ENCODE results near the gene DNAJB1. TPM values are rescaled to one million over a fixed set of nuclear protein-coding genes. Genes with fewer than 3 reads are reported as not detected.

The DNAJB1 gene
- total RNA-seq, 1 experiment from 2014 or later: 149 TPM

DNA sequence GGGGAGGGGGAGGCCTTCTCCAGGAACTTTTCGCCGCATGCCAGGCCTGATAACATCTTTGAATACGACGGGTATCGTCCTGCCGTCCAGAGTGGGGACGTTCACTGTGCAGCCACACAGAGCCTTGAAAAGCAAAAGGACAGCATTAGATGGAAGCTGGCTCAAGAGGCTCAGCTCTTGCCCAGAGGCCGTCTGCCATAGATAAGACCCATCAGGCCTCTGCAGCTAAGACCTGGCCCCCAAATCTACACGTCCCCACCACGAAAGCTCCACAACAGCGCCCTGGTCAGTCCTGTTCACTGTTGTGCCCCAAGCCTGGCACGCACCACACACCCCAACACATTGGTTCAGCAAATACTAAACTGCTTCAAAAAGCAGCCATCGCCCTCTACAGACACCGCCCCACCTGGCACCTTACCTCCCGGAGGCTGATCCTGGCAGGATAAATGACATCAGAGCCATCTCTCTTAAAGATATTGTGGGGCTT is 2.1 kb downstream of the DNAJB1 start:
- Histone ChIP-seq H3K27ac (ENCODE audit: low read length) (peak overlapping the region; percentile 81), H3K4me3 (ENCODE audit: low read depth in 2 of 2, low read length in 2 of 2) (peak overlapping the region; percentile 86 to 97), H3K9me3 (ENCODE audit: control insufficient read depth, insufficient read depth, low read depth, low read length) (no peaks in the 10 kb centered on the region), H3K4me1 (ENCODE audit: control insufficient read depth, insufficient read depth, low read length) (peaks cover 40% of the 10 kb centered on the region), H3K36me3 (ENCODE audit: control insufficient read depth, insufficient read depth, low read length) (peaks cover 10% of the 10 kb centered on the region), H3K27me3 (ENCODE audit: control insufficient read depth, insufficient read depth, low read length) (no peaks in the 10 kb centered on the region)
- no peak for ATAC-seq
- intact Hi-C loops (cut with micrococcal nuclease; ENCODE audit: unreplicated experiment): no loop called here
- TF ChIP-seq, protein P1, sequence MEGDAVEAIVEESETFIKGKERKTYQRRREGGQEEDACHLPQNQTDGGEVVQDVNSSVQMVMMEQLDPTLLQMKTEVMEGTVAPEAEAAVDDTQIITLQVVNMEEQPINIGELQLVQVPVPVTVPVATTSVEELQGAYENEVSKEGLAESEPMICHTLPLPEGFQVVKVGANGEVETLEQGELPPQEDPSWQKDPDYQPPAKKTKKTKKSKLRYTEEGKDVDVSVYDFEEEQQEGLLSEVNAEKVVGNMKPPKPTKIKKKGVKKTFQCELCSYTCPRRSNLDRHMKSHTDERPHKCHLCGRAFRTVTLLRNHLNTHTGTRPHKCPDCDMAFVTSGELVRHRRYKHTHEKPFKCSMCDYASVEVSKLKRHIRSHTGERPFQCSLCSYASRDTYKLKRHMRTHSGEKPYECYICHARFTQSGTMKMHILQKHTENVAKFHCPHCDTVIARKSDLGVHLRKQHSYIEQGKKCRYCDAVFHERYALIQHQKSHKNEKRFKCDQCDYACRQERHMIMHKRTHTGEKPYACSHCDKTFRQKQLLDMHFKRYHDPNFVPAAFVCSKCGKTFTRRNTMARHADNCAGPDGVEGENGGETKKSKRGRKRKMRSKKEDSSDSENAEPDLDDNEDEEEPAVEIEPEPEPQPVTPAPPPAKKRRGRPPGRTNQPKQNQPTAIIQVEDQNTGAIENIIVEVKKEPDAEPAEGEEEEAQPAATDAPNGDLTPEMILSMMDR (IDR thresholded peaks at IDR 0.05): no peak
- TF ChIP-seq SIN3A (IDR thresholded peaks at IDR 0.05; ENCODE audit: borderline replicate concordance, insufficient read depth, low read depth, low read length) (no peak), POLR2AphosphoS5 (IDR thresholded peaks at IDR 0.05; ENCODE audit: low read depth, low read length) (no peak), TCF7L2 (IDR thresholded peaks at IDR 0.05; ENCODE audit: low read depth, low read length) (no peak)
- TF ChIP-seq, protein P2, sequence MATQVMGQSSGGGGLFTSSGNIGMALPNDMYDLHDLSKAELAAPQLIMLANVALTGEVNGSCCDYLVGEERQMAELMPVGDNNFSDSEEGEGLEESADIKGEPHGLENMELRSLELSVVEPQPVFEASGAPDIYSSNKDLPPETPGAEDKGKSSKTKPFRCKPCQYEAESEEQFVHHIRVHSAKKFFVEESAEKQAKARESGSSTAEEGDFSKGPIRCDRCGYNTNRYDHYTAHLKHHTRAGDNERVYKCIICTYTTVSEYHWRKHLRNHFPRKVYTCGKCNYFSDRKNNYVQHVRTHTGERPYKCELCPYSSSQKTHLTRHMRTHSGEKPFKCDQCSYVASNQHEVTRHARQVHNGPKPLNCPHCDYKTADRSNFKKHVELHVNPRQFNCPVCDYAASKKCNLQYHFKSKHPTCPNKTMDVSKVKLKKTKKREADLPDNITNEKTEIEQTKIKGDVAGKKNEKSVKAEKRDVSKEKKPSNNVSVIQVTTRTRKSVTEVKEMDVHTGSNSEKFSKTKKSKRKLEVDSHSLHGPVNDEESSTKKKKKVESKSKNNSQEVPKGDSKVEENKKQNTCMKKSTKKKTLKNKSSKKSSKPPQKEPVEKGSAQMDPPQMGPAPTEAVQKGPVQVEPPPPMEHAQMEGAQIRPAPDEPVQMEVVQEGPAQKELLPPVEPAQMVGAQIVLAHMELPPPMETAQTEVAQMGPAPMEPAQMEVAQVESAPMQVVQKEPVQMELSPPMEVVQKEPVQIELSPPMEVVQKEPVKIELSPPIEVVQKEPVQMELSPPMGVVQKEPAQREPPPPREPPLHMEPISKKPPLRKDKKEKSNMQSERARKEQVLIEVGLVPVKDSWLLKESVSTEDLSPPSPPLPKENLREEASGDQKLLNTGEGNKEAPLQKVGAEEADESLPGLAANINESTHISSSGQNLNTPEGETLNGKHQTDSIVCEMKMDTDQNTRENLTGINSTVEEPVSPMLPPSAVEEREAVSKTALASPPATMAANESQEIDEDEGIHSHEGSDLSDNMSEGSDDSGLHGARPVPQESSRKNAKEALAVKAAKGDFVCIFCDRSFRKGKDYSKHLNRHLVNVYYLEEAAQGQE (IDR thresholded peaks at IDR 0.05; ENCODE audit: insufficient read depth in 1 of 2, low read depth in 2 of 2, low read length in 1 of 2): no peak
- DNase-seq (ENCODE audit: low read depth, low spot score): no peak
- CTCF ChIA-PET: interaction anchor here (0.6 to 1.4 kb wide), 2 partner anchors 11 to 30 kb away, joined by 4 to 6 read pairs; no protein-coding TSS in a partner anchor
- in situ Hi-C loops (cut with HindIII; ENCODE audit: low pct_unique_long_range_greater_than_20kb, low sequenced_read_pairs): no loop called here
- POLR2A ChIA-PET: interaction anchor here (0.6 kb wide), 2 partner anchors 10 to 75 kb away, joined by 3 to 5 read pairs; no protein-coding TSS in a partner anchor
- no TSS peak for BruUV-seq (replicated peaks)

DNA sequence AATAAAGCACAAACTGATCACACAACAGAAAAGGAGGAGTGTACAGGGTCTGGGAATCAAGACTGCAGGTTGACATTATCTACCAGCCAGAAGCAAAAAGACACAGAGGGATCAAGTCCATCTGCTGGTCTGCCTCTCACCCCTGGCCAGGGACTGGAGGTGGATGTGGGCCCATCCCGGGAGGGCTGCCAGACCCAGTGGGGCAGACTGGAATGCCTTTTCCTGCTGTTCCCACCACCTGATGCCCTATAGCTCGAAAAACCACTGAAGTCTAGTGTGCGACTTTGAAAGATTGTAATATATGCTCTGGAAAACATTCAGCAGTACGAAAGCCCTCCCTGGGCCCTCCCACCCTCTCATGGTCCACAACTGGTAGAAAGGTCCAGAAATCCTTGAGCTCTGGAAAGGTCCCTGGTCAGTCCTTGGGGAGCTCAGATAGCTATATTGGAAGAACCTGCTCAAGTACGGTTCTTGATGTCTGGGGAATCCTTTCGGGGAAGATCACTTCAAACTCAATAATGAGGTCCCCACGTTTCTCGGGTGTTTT is 2.6 kb downstream of the DNAJB1 start:
- H3K4me3 ChIP-seq (ENCODE audit: low read depth in 2 of 2, low read length in 2 of 2): peak overlapping the region; percentile 86 to 97
- H3K4me1 ChIP-seq (ENCODE audit: control insufficient read depth, insufficient read depth, low read length): peaks cover 40% of the 10 kb centered on the region
- ChIA-PET POLR2A (interaction anchor here (0.6 kb wide), 1 partner anchor 9 kb away, joined by 3 read pairs; no protein-coding TSS in a partner anchor), CTCF (interaction anchor here (0.6 to 1.4 kb wide), 2 partner anchors 10 to 30 kb away, joined by 4 to 6 read pairs; no protein-coding TSS in a partner anchor)
- H3K36me3 ChIP-seq (ENCODE audit: control insufficient read depth, insufficient read depth, low read length): peaks cover 10% of the 10 kb centered on the region
- TF ChIP-seq, protein P1 (IDR thresholded peaks at IDR 0.05): no peak
- no peak for TF ChIP-seq POLR2AphosphoS5 (IDR thresholded peaks at IDR 0.05; ENCODE audit: low read depth, low read length)
- TF ChIP-seq, protein P2 (IDR thresholded peaks at IDR 0.05; ENCODE audit: insufficient read depth in 1 of 2, low read depth in 2 of 2, low read length in 1 of 2): no peak
- peak overlapping the region; percentile 81 for H3K27ac ChIP-seq (ENCODE audit: low read length)
- no TSS peak for BruUV-seq (replicated peaks)
- no peak for DNase-seq (ENCODE audit: low read depth, low spot score)
- H3K27me3 ChIP-seq (ENCODE audit: control insufficient read depth, insufficient read depth, low read length): no peaks in the 10 kb centered on the region
- ATAC-seq: no peak
- in situ Hi-C loops (cut with HindIII; ENCODE audit: low pct_unique_long_range_greater_than_20kb, low sequenced_read_pairs): no loop called here
- intact Hi-C loops (cut with micrococcal nuclease; ENCODE audit: unreplicated experiment): no loop called here
- no peaks in the 10 kb centered on the region for H3K9me3 ChIP-seq (ENCODE audit: control insufficient read depth, insufficient read depth, low read depth, low read length)

All from Panc1 (cell line).